Bronchial epithelial cell (primary cell): ENCODE results near the gene SSBP3. TPM values are rescaled to one million over a fixed set of nuclear protein-coding genes. Genes with fewer than 3 reads are reported as not detected.
A peak's percentile ranks its signal among the peaks of the same experiment; 100 is the strongest.

Source experiments
- DNase-seq: peaks from one replicate; pipeline ENCODE4 v3.0.0-alpha.2; 2010; ENCODE audit warnings: low read depth
- FAIRE-seq: peaks from 2 replicates; lab custom pipeline; 2011; peaks lifted over from hg19 to GRCh38; lab: Jason Lieb, UNC
- H3K27me3 ChIP-seq: 2 replicates; pipeline ENCODE4 v1.5.1; 2011; ENCODE audit warnings: low read length; ENCODE audit not compliant: control insufficient read depth, insufficient read depth
- H3K36me3 ChIP-seq: 2 replicates; pipeline ENCODE4 v1.5.1; 2011; ENCODE audit warnings: low read length; ENCODE audit not compliant: control insufficient read depth, insufficient read depth
- H3K4me3 ChIP-seq: 2 replicates; pipeline ENCODE4 v1.5.1; 2011; ENCODE audit warnings: mild to moderate bottlenecking, low read depth, low read length, control low read depth
- total RNA-seq: library from RNA; depleted of rRNA; stranded (reverse); fragments of >200 nt; gene quantifications from 2 replicates; pipeline ENCODE4 v1.2.1, GENCODE V29; 2014
- TF ChIP-seq, protein P1 (sequence below): IDR thresholded peaks from 2 replicates; pipeline ENCODE4 v1.5.1; 2011; ENCODE audit warnings: mild to moderate bottlenecking, moderate library complexity, low read length, control low read depth, inconsistent platforms; ENCODE audit not compliant: insufficient read depth, severe bottlenecking

Gene SSBP3
- total RNA-seq, 1 donor from 2014 or later: 3.7 TPM

DNA sequence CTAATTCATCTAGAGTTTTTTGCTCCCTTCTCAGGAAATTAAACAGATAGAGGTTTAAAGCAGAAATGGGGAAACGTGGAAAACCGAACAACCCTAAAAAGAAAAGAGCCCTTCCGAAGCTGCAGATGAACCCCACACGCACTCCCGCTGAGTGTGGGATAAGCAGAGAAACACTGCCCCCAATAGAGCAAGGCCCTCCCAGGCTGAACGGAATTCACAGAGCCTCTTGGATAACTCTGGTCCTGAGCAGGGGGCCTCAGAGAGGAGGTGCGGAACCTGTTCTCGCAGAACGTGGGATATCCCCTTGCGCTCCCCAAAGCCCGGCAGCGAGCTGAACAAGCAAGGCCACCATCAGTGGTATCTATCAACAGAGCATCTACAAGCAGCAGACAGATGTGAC, 44.9 kb downstream of the SSBP3 start:
- DNase-seq: no peak
- no peak overlapping the region for H3K4me3 ChIP-seq
- H3K36me3 ChIP-seq: no peaks in the 10 kb centered on the region
- FAIRE-seq: no peak
- H3K27me3 ChIP-seq: no peaks in the 10 kb centered on the region
- TF ChIP-seq, protein P1, sequence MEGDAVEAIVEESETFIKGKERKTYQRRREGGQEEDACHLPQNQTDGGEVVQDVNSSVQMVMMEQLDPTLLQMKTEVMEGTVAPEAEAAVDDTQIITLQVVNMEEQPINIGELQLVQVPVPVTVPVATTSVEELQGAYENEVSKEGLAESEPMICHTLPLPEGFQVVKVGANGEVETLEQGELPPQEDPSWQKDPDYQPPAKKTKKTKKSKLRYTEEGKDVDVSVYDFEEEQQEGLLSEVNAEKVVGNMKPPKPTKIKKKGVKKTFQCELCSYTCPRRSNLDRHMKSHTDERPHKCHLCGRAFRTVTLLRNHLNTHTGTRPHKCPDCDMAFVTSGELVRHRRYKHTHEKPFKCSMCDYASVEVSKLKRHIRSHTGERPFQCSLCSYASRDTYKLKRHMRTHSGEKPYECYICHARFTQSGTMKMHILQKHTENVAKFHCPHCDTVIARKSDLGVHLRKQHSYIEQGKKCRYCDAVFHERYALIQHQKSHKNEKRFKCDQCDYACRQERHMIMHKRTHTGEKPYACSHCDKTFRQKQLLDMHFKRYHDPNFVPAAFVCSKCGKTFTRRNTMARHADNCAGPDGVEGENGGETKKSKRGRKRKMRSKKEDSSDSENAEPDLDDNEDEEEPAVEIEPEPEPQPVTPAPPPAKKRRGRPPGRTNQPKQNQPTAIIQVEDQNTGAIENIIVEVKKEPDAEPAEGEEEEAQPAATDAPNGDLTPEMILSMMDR: no peak

DNA sequence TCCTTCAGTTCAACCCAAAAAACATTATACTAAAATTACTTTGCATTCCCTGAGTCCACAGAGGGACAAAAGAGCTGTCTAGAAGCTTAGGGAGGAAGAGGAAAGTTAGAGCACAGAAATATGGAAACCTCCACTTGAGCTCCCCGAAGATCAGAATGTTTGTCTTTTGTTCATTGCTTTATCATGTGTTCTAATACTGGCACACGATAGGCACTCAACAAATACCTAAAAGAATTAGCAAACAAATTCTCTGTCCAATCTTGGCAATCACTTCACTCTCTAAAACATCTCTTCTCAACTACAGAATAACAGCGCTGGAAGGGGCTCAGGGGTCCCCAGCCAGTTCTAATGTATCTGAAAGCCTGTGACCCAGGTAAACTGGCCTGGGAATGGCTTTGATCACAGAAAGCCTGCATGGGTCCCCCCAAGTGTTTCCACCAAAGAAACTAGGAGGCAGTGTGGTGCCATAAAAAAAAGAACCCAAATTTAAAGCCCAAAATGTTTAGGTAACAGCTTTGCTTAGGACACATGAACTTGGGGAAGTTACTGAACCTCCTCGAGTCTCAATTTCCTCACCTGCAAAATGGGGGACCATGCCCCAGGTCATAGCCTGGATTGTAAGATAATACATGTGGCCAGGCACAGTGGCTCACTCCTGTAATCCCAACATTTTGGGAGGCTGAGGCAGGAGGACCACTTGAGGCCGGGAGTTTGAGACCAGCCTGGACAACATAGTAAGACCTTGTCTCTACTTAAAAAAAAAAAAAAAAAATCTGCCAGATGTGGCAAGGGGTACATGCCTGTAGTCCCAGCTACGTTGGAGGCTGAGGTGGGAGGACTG, 45.8 kb downstream of the SSBP3 start:
- no peak for DNase-seq
- no peak overlapping the region for H3K4me3 ChIP-seq
- no peaks in the 10 kb centered on the region for H3K36me3 ChIP-seq
- no peak for FAIRE-seq
- TF ChIP-seq, protein P1: no peak
- H3K27me3 ChIP-seq: no peaks in the 10 kb centered on the region

- H3K27me3 ChIP-seq: no peaks in the 10 kb centered on the region
- FAIRE-seq: no peak
- no peaks in the 10 kb centered on the region for H3K36me3 ChIP-seq
- TF ChIP-seq, protein P1: no peak
- no peak overlapping the region for H3K4me3 ChIP-seq
- DNase-seq: no peak
These were observed 46.6 kb downstream of the SSBP3 start for GRCh38 chr1:54359393-54360162.

DNA sequence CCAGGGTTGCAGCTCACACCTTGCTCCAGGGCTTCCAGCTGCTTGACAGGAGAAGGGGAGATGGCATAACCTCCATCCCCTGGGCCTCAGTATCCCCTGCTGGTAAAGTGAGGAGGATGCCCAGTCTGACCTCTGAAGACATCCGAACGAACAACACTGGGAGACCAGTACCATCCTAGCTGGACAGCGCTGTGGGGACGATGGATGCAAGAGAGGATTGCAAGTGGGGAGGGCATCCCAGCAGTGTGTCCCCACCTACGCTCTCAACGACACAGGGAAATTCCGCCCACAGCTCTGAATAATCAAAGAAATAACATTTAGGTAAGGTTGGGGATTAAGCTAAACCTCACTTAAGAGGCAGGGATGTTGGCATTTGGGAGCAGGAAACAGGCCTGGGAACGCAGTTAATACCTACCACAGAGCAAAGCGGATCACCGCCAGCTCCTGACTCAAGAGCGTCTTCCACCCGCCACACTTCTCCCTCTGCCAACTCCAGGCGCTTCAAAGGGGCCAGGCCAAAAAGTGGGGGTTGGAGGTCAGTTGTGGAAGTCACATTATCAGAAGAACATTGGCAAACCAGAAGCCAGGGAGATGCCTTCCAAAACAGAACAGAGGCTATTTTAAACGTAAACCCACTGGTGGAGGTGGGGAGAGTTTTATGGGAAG, 47.6 kb downstream of the SSBP3 start:
- Histone ChIP-seq H3K27me3 (no peaks in the 10 kb centered on the region), H3K4me3 (no peak overlapping the region), H3K36me3 (no peaks in the 10 kb centered on the region)
- DNase-seq (no peak), FAIRE-seq (peak; percentile 43)
- TF ChIP-seq, protein P1: no peak

DNA sequence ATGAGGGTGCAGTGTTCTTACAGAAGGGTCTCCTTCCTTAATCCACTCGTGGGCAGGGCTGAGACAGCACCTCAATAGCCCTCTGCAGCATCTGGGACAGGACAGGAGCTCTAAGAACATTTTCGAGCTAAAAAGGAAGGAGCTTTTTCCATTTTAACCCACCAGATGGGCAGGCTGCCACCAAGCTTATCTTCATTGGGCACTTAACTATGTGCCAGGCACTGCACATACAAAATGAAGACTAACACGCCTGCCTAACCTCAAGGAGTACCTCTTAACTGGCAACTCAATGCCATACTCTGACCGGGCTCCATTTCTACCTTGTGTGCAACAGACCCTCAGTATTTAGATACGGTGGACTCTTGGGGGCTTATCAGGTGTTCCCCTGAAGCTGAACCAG, 48.2 kb downstream of the SSBP3 start:
- DNase-seq (no peak), FAIRE-seq (no peak)
- TF ChIP-seq, protein P1: no peak
- Histone ChIP-seq H3K36me3 (no peaks in the 10 kb centered on the region), H3K27me3 (no peaks in the 10 kb centered on the region), H3K4me3 (no peak overlapping the region)
